Measurements from ENCODE around the gene CCDC110. TPM values are rescaled to one million over a fixed set of nuclear protein-coding genes. Genes with fewer than 3 reads are reported as not detected.

Gene CCDC110
- total RNA-seq, 3 donors from 2014 or later (not counting 1 experiment from before 2014, with no cell fraction given): not detected

DNA sequence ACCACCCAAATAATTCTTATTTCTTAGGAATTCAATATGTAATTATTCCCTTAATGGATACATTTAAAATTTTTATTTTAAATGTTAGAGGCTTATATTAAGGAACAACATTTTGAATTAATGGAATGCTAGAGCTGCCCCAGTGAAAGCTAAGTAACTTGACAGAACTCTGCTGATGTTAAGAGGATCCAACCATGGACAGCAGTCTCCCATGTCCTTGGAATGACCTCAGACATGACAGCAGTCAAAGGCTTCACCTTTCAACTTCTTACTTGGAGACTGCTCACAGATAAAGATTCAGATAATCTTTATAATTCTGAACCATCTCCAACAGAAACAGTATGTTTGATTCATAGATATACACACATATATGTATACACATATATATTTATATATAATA is 46.5 kb upstream of the CCDC110 start:
- TF ChIP-seq, protein P1, sequence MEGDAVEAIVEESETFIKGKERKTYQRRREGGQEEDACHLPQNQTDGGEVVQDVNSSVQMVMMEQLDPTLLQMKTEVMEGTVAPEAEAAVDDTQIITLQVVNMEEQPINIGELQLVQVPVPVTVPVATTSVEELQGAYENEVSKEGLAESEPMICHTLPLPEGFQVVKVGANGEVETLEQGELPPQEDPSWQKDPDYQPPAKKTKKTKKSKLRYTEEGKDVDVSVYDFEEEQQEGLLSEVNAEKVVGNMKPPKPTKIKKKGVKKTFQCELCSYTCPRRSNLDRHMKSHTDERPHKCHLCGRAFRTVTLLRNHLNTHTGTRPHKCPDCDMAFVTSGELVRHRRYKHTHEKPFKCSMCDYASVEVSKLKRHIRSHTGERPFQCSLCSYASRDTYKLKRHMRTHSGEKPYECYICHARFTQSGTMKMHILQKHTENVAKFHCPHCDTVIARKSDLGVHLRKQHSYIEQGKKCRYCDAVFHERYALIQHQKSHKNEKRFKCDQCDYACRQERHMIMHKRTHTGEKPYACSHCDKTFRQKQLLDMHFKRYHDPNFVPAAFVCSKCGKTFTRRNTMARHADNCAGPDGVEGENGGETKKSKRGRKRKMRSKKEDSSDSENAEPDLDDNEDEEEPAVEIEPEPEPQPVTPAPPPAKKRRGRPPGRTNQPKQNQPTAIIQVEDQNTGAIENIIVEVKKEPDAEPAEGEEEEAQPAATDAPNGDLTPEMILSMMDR (IDR thresholded peaks at IDR 0.05): no peak
- Mint-ChIP-seq H3K4me1 (peaks cover 10% of the 10 kb centered on the region in 2 donors), H3K4me3 (no peak overlapping the region), H3K36me3 (no peaks in the 10 kb centered on the region), H3K9me3 (no peaks in the 10 kb centered on the region), H3K27me3 (ENCODE audit: low read depth in 2 of 2) (peaks cover 14 to 31% of the 10 kb centered on the region in 2 donors), H3K27ac (no peak overlapping the region)
- Histone ChIP-seq H3K27me3 (ENCODE audit: control insufficient read depth, insufficient read depth, low read length) (peaks cover 18% of the 10 kb centered on the region), H3K4me1 (ENCODE audit: control insufficient read depth, insufficient read depth, low read length) (peaks cover 11% of the 10 kb centered on the region), H3K27ac (ENCODE audit: low read length) (no peak overlapping the region), H3K36me3 (ENCODE audit: control insufficient read depth, insufficient read depth, low read length) (no peaks in the 10 kb centered on the region), H3K9me3 (ENCODE audit: control insufficient read depth, insufficient read depth, low read length) (peaks cover 4% of the 10 kb centered on the region), H3K4me3 (ENCODE audit: low read length) (no peak overlapping the region)
- DNase-seq: no peak
- no peak for ATAC-seq
- intact Hi-C loops (cut with micrococcal nuclease): no loop called here

DNA sequence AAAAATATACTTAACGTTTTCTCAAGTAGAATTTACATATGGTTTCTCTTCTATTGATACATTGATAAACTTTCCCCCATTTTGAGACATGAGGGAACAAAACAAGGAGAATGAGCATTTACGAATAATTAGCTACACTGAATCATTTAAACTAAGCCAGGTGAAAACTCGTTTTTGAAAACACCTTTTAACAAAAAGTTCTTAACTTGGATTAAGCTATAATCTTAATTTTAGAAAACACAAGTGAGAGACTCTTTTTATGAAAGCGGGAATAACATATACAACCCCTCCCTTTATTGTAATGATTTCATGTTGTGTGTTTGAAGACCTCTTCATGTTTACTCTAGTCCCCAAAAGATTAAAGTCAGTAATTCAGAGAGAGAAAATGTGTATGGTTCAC is 43.7 kb upstream of the CCDC110 start:
- H3K27me3 Mint-ChIP-seq (ENCODE audit: low read depth in 2 of 2): peaks cover 24 to 48% of the 10 kb centered on the region in 2 donors
- WGBS (ENCODE audit: insufficient coverage): 83% methylated on average over 2 of the region's 4 CpGs
- ATAC-seq: no peak
- H3K36me3 Mint-ChIP-seq: no peaks in the 10 kb centered on the region
- no peak overlapping the region for H3K4me3 Mint-ChIP-seq
- H3K27ac ChIP-seq (ENCODE audit: low read length): no peak overlapping the region
- TF ChIP-seq, protein P1 (IDR thresholded peaks at IDR 0.05): no peak
- peaks cover 22% of the 10 kb centered on the region for H3K27me3 ChIP-seq (ENCODE audit: control insufficient read depth, insufficient read depth, low read length)
- H3K27ac Mint-ChIP-seq: no peak overlapping the region
- H3K9me3 Mint-ChIP-seq: no peaks in the 10 kb centered on the region
- no peak overlapping the region for H3K4me3 ChIP-seq (ENCODE audit: low read length)
- DNase-seq: no peak
- intact Hi-C loops (cut with micrococcal nuclease): no loop called here
- H3K36me3 ChIP-seq (ENCODE audit: control insufficient read depth, insufficient read depth, low read length): no peaks in the 10 kb centered on the region
- peaks cover 14% of the 10 kb centered on the region for H3K4me1 ChIP-seq (ENCODE audit: control insufficient read depth, insufficient read depth, low read length)
- peaks cover 4% of the 10 kb centered on the region for H3K9me3 ChIP-seq (ENCODE audit: control insufficient read depth, insufficient read depth, low read length)
- H3K4me1 Mint-ChIP-seq: peaks cover 12 to 13% of the 10 kb centered on the region in 2 donors

DNA sequence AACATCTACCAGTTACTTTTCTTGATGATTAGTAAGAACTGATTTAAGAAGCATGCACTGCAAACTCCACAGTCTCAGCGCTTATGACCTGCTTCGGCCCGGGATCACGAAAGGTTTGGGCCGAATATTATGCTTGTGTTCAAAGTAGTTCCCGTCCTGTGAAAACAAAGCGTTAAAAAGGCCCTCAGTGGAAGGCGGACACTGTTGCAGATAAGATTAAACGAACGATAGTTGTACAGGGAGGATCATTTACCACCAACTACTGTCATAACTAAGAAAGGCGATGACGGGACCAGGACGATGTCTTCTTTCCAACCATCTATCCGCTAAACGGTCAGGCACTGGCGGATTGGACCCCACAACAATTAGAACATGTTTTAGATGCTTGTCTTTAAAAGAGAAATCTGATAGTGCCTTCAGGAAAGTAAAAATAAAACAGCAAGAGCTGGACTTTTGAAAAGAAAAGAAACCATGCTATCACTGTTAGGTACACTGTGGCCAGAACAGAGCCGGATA is 42.7 kb upstream of the CCDC110 start:
- intact Hi-C loops (cut with micrococcal nuclease): no loop called here
- Mint-ChIP-seq H3K36me3 (no peaks in the 10 kb centered on the region), H3K9me3 (no peaks in the 10 kb centered on the region), H3K4me3 (no peak overlapping the region), H3K4me1 (peaks cover 12 to 13% of the 10 kb centered on the region in 2 donors), H3K27me3 (ENCODE audit: low read depth in 2 of 2) (peaks cover 25 to 48% of the 10 kb centered on the region in 2 donors), H3K27ac (no peak overlapping the region)
- peaks cover 14% of the 10 kb centered on the region for H3K4me1 ChIP-seq (ENCODE audit: control insufficient read depth, insufficient read depth, low read length)
- ATAC-seq (no peak), DNase-seq (no peak)
- TF ChIP-seq, protein P1 (IDR thresholded peaks at IDR 0.05): no peak
- no peak overlapping the region for H3K4me3 ChIP-seq (ENCODE audit: low read length)
- WGBS (ENCODE audit: insufficient coverage): 86% methylated on average over 17 of the region's 17 CpGs
- no peak overlapping the region for H3K27ac ChIP-seq (ENCODE audit: low read length)
- no peaks in the 10 kb centered on the region for H3K36me3 ChIP-seq (ENCODE audit: control insufficient read depth, insufficient read depth, low read length)
- H3K27me3 ChIP-seq (ENCODE audit: control insufficient read depth, insufficient read depth, low read length): peaks cover 22% of the 10 kb centered on the region
- H3K9me3 ChIP-seq (ENCODE audit: control insufficient read depth, insufficient read depth, low read length): peaks cover 4% of the 10 kb centered on the region

All from natural killer cell (primary cell).